Astrocyte (in vitro differentiated cells and primary cell): ENCODE results near the gene IGF1R. TPM values are rescaled to one million over a fixed set of nuclear protein-coding genes. Genes with fewer than 3 reads are reported as not detected.

ENCODE experiments used
- DNase-seq: peaks from one replicate; pipeline ENCODE4 v3.0.0-alpha.2; 2010; ENCODE audit warnings: low read depth
- FAIRE-seq: peaks from 2 replicates; lab custom pipeline; 2011; peaks lifted over from hg19 to GRCh38; lab: Jason Lieb, UNC
- H2AFZ ChIP-seq: 2 replicates; pipeline ENCODE4 v1.6.0; 2012; ENCODE audit warnings: low read depth, low read length, inconsistent platforms
- H3K27ac ChIP-seq: 2 replicates; pipeline ENCODE4 v1.5.1; 2011; ENCODE audit warnings: low read depth, low read length, inconsistent platforms
- H3K27me3 ChIP-seq: 2 replicates; pipeline ENCODE4 v1.6.0; 2011; ENCODE audit warnings: low read length, inconsistent platforms; ENCODE audit not compliant: insufficient read depth
- H3K36me3 ChIP-seq: 2 replicates; pipeline ENCODE4 v1.5.1; 2011; ENCODE audit warnings: low read length, inconsistent platforms; ENCODE audit not compliant: insufficient read depth
- H3K4me1 ChIP-seq: 2 replicates; pipeline ENCODE4 v1.5.1; 2011; ENCODE audit warnings: low read length, inconsistent platforms; ENCODE audit not compliant: insufficient read depth
- H3K4me2 ChIP-seq: 2 replicates; pipeline ENCODE4 v1.6.0; 2012; ENCODE audit warnings: low read length, inconsistent platforms
- H3K4me3 ChIP-seq: 2 replicates; pipeline ENCODE4 v1.5.1; 2011; ENCODE audit warnings: low read depth, mild to moderate bottlenecking, low read length, inconsistent platforms; ENCODE audit not compliant: insufficient read depth
- H3K79me2 ChIP-seq: 2 replicates; pipeline ENCODE4 v1.6.0; 2012; ENCODE audit warnings: mild to moderate bottlenecking, low read length, inconsistent platforms; ENCODE audit not compliant: insufficient read depth
- H3K9ac ChIP-seq: 2 replicates; pipeline ENCODE4 v1.6.0; 2012; ENCODE audit warnings: mild to moderate bottlenecking, low read length, inconsistent platforms
- H3K9me3 ChIP-seq: 2 replicates; pipeline ENCODE4 v1.5.1; 2012; ENCODE audit warnings: low read depth, mild to moderate bottlenecking, low read length, inconsistent platforms; ENCODE audit not compliant: insufficient read depth
- H4K20me1 ChIP-seq: 2 replicates; pipeline ENCODE4 v1.6.0; 2012; ENCODE audit warnings: low read length, inconsistent platforms; ENCODE audit not compliant: insufficient read depth
- H3K27ac Mint-ChIP-seq: one replicate; pipeline ENCODE4 v1.8.0; 2021; ENCODE audit warnings: mild to moderate bottlenecking, mixed read lengths; ENCODE audit not compliant: unreplicated experiment
- H3K27me3 Mint-ChIP-seq: one replicate; pipeline ENCODE4 v1.8.0; 2021; ENCODE audit warnings: low read depth, mixed read lengths; ENCODE audit not compliant: unreplicated experiment
- H3K36me3 Mint-ChIP-seq: one replicate; pipeline ENCODE4 v1.8.0; 2021; ENCODE audit warnings: low read depth, mixed read lengths; ENCODE audit not compliant: unreplicated experiment
- H3K4me1 Mint-ChIP-seq: one replicate; pipeline ENCODE4 v1.8.0; 2021; ENCODE audit warnings: low read depth, mixed read lengths; ENCODE audit not compliant: unreplicated experiment
- H3K4me3 Mint-ChIP-seq: one replicate; pipeline ENCODE4 v1.8.0; 2021; ENCODE audit warnings: mild to moderate bottlenecking, moderate library complexity, mixed read lengths; ENCODE audit not compliant: unreplicated experiment
- H3K9me3 Mint-ChIP-seq: one replicate; pipeline ENCODE4 v1.8.0; 2021; ENCODE audit warnings: mild to moderate bottlenecking, mixed read lengths; ENCODE audit not compliant: unreplicated experiment
- CTCF ChIP-seq: IDR thresholded peaks from 2 replicates; pipeline ENCODE4 v1.5.1; 2011; ENCODE audit warnings: low read depth, mild to moderate bottlenecking, inconsistent platforms, low read length, moderate library complexity; ENCODE audit not compliant: insufficient read depth
- EZH2 ChIP-seq: IDR thresholded peaks from 2 replicates; pipeline ENCODE4 v1.6.1; 2012; ENCODE audit warnings: mild to moderate bottlenecking, low read length, inconsistent platforms; ENCODE audit not compliant: insufficient read depth
- total RNA-seq: library from RNA; stranded (reverse); gene quantifications from 2 replicates; pipeline ENCODE4 v1.2.1, GENCODE V29; 2021

IGF1R gene
- total RNA-seq, 1 donor from 2014 or later, result 270 TPM

DNA sequence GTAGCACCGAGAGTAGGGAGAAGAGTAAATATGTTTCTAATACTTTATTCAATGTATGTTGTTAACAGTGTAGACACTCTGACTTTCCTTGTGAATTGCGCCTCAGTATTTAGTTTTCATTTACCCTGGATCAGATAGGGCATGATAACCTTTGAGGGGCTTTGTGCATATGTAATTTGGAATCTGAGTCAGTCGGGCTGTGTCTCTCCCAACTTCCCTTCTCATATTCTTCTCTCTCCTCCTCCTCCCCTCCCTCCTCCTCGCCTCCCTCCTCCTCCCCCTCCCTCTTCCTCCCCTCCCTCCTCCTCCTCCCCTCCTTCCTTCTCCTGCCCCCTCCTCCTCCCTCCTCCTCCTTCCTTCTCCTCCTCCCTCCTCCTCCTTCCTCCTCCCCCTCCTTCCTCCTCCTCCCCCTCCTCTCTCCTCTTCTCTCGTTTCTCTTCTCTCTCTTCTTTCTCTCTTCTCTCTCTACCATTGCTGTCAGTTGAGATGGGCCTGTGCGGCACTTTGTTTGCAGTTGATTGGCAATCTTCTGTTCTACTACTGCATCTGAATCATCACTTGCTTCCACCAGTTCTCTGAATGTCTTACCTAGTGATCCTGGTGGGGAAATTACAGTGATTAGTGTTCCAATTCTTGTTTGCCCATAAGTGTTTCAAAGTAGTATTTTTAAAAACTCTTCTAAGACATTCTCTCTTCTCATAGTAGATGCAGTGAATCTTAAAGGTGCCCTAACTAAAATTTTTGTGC, 197.0 kb downstream of the IGF1R start:
- H3K9ac ChIP-seq, result no peak overlapping the region
- H3K36me3 Mint-ChIP-seq, result peaks cover 6% of the 10 kb centered on the region

DNA sequence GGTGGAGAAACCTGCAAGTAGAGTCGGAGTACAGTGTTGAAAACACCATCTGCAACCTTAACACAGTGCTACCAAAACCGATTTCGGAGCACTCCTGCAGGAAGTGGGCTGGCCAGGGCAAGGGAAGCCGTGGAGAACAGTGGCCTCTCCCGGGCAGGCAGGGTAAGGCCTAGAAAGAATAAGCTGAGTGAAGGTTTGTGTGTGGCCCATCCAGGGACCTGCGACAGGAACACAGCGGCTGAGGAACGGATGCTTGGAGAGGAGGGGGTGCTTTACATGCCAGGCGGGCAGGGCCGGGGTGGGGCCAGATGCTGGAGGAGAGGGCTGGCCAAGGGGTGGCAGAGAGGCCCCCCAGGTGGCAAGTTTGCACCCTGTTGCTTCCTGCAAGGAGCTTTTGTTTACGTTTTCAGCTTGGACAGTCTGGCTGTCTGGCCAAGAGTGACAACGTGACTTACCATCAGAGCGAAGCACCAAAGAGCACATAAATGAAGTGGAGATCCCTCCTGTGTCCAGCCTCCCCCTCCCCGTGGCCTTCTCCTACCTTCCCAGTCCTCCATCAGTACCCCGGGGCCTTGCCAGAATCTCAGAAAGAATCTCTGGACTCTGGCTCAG, 202.7 kb downstream of the IGF1R start:
- Histone ChIP-seq H4K20me1 (peaks cover 64% of the 10 kb centered on the region), H3K27me3 (no peaks in the 10 kb centered on the region), H3K4me2 (peak overlapping the region; percentile 95), H2AFZ (no peak overlapping the region), H3K9me3 (no peaks in the 10 kb centered on the region), H3K36me3 (no peaks in the 10 kb centered on the region), H3K4me3 (no peak overlapping the region), H3K79me2 (peaks cover 99% of the 10 kb centered on the region), H3K4me1 (peaks cover 53% of the 10 kb centered on the region), H3K9ac (peak overlapping the region; percentile 88), H3K27ac (peak overlapping the region; percentile 79)
- FAIRE-seq (no peak), DNase-seq (no peak)
- Mint-ChIP-seq H3K4me1 (peaks cover 73% of the 10 kb centered on the region), H3K27me3 (no peaks in the 10 kb centered on the region), H3K4me3 (peak overlapping the region; percentile 84), H3K9me3 (no peaks in the 10 kb centered on the region), H3K27ac (peak overlapping the region; percentile 97), H3K36me3 (no peaks in the 10 kb centered on the region)
- peak; percentile 60 for TF ChIP-seq CTCF
- TF ChIP-seq EZH2, result no peak

More for the DNA sequence above, 197.0 kb downstream of the IGF1R start:
- H3K4me2 ChIP-seq, result no peak overlapping the region
- peaks cover 7% of the 10 kb centered on the region for H3K4me1 ChIP-seq
- H3K36me3 ChIP-seq, result no peaks in the 10 kb centered on the region
- Mint-ChIP-seq H3K4me1 (peaks cover 65% of the 10 kb centered on the region), H3K27me3 (no peaks in the 10 kb centered on the region), H3K4me3 (no peak overlapping the region), H3K27ac (peak overlapping the region; percentile 63), H3K9me3 (no peaks in the 10 kb centered on the region)
- no peak overlapping the region for H2AFZ ChIP-seq
- H3K4me3 ChIP-seq, result no peak overlapping the region
- H3K27me3 ChIP-seq, result no peaks in the 10 kb centered on the region
- TF ChIP-seq EZH2 (no peak), CTCF (no peak)
- DNase-seq (no peak), FAIRE-seq (no peak)
- peaks cover 95% of the 10 kb centered on the region for H3K79me2 ChIP-seq
- peaks cover 97% of the 10 kb centered on the region for H4K20me1 ChIP-seq
- H3K27ac ChIP-seq, result no peak overlapping the region
- H3K9me3 ChIP-seq, result no peaks in the 10 kb centered on the region
